ENCODE measurements around the gene OCA2. TPM values are rescaled to one million over a fixed set of nuclear protein-coding genes. Genes with fewer than 3 reads are reported as not detected.
"Not testable (repeated sequence)": the region's sequence is repeated elsewhere in the genome, so short reads cannot be mapped to it uniquely, and the experiment has no call there.

The OCA2 gene
- total RNA-seq = 1 to 10 TPM in 1 of 2 donors, not detected in 1; 3.7 TPM

DNA sequence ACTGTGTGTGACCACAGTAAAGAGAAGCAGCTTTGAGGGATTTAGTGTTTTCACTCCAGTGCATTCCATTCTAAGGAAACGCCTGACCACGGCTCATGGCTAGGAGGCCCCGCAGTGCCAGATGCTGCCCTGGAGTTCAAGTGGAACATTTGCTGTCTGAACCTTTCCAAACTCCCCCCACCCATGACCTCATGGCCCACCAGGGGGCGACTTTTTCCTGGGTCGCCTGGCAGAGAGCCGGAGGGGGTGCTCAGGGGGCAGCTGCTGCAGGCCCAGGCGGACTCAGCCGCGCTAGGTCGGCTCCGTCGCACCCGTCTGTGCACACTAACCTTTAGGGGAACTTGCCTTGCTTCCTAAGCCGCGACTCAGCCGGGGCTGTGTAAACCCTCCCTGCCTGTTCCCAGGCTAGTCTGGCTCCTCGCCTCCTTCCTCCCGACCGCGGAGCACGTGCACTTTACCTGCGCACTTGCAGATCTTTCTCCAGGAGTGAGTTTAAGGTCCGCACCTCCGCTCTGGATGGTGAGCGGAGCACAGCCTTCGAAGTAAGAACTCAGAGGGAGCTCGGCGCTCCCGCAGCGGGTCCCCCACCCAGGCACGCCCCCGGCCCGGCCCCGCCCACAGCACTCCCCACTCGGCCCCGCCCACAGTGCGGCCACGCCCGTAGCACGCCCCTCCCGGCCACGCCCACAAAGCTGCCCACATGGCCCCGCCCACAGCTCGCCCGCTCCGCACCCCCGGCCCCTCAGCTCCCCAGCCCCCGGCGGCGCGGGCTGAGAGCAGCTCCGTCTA, at the start of gene OCA2:
Gene OCA2 (minus strand): TSS at position 550 of the 789 bp plus-strand sequence. CDS start 17,441 bp downstream, outside the sequence.
- no peaks in the 10 kb centered on the region for H3K9me3 ChIP-seq
- H3K27ac ChIP-seq = peak within 1 kb of the TSS in 1 of 2 donors; percentile 43
- peak within 1 kb of the TSS; percentile 2 to 11 for H3K4me3 ChIP-seq
- no peaks in the 10 kb centered on the region for H3K4me1 ChIP-seq (replicated peaks)
- no peak for TF ChIP-seq POLR2AphosphoS5 (IDR thresholded peaks at IDR 0.05)
- TF ChIP-seq, protein P1, sequence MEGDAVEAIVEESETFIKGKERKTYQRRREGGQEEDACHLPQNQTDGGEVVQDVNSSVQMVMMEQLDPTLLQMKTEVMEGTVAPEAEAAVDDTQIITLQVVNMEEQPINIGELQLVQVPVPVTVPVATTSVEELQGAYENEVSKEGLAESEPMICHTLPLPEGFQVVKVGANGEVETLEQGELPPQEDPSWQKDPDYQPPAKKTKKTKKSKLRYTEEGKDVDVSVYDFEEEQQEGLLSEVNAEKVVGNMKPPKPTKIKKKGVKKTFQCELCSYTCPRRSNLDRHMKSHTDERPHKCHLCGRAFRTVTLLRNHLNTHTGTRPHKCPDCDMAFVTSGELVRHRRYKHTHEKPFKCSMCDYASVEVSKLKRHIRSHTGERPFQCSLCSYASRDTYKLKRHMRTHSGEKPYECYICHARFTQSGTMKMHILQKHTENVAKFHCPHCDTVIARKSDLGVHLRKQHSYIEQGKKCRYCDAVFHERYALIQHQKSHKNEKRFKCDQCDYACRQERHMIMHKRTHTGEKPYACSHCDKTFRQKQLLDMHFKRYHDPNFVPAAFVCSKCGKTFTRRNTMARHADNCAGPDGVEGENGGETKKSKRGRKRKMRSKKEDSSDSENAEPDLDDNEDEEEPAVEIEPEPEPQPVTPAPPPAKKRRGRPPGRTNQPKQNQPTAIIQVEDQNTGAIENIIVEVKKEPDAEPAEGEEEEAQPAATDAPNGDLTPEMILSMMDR (IDR thresholded peaks at IDR 0.05) = no peak
- TF ChIP-seq POLR2A (IDR thresholded peaks at IDR 0.05) = no peak
- intact Hi-C loops (cut with DNase I) = no loop called here
- DNase-seq (ENCODE audit: low spot score) = no peak
- no peaks in the 10 kb centered on the region for H3K27me3 ChIP-seq (replicated peaks; ENCODE audit: insufficient read depth)
- no peaks in the 10 kb centered on the region for H3K36me3 ChIP-seq
- WGBS = 19% methylated on average over 34 of the region's 52 CpGs

DNA sequence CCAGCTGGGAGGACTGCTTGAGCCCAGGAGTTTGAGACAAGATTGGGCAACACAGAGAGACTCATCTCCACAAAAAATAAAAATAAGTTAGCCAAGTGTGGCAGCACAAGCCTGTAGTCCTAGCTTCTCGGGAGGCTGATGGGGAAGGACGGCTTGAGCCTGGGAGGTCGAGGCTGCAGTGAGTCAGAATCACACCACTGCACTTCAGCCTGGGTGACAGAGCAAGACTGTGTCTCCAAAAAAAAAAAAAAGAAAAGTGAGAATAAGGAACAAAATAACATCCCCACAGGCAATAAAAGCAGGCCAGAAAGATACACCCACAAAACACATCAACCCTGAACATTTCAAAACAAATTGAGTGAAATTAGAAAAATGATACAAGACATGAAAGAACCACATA, 48.7 kb upstream of the OCA2 start:
- WGBS = 84% methylated on average over 3 of the region's 3 CpGs
- Histone ChIP-seq H3K27ac (no peak overlapping the region), H3K27me3 (replicated peaks; ENCODE audit: insufficient read depth) (no peaks in the 10 kb centered on the region), H3K9me3 (no peaks in the 10 kb centered on the region), H3K4me1 (replicated peaks) (no peaks in the 10 kb centered on the region), H3K4me3 (no peak overlapping the region), H3K36me3 (no peaks in the 10 kb centered on the region)
- no peak for TF ChIP-seq POLR2A (IDR thresholded peaks at IDR 0.05)
- TF ChIP-seq POLR2AphosphoS5 (IDR thresholded peaks at IDR 0.05) = no peak
- TF ChIP-seq, protein P1 (IDR thresholded peaks at IDR 0.05) = no peak
- no peak for DNase-seq (ENCODE audit: low spot score)
- intact Hi-C loops (cut with DNase I) = no loop called here

DNA sequence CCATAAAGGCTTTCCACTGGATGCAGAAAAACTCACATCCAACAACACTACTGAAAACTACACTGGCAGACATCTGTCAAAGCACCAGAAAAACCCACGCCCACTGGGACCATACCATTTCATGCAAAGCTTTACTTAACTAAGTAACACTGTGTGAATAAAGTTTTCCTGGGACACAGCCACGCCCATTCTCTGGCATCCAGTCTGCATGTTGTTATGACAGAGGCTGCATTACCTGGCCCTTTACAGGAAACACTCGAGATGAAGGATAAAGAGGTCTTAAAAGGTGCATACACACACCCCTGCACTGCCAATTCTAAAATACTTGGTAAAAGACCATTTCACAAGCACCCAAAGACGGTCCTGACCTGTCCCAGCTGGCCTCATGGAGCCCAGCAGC, 46.3 kb upstream of the OCA2 start:
- H3K9me3 ChIP-seq; H3K36me3 ChIP-seq; H3K27ac ChIP-seq; H3K27me3 ChIP-seq (replicated peaks; ENCODE audit: insufficient read depth); DNase-seq (ENCODE audit: low spot score); H3K4me3 ChIP-seq; intact Hi-C loops (cut with DNase I); H3K4me1 ChIP-seq (replicated peaks): not testable (repeated sequence)
- 77% methylated on average over 4 of the region's 4 CpGs for WGBS

DNA sequence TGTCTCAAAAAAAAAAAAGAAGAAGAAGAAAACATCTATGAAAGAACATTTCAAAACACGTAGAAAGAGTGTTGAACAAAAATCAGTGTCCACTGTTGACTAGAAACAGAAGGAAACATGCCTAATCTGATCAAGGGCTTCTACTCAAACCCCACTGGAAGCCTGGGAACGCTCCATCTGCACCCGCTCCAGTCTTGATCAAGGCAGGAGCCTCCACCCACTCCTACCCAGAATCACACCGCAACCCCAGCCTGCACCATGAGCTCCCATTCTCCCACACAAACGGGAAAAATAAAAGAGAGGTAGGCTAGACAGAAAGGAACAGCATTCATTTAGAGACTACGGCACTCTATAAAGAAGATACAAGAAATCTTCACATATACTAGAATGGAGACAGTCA, 40.9 kb upstream of the OCA2 start:
- no peaks in the 10 kb centered on the region for H3K27me3 ChIP-seq (replicated peaks; ENCODE audit: insufficient read depth)
- no peaks in the 10 kb centered on the region for H3K36me3 ChIP-seq
- TF ChIP-seq POLR2AphosphoS5 (IDR thresholded peaks at IDR 0.05) (no peak), POLR2A (IDR thresholded peaks at IDR 0.05) (no peak)
- TF ChIP-seq, protein P1 (IDR thresholded peaks at IDR 0.05) = no peak
- H3K4me3 ChIP-seq = no peak overlapping the region
- intact Hi-C loops (cut with DNase I) = no loop called here
- no peak overlapping the region for H3K27ac ChIP-seq
- no peak for DNase-seq (ENCODE audit: low spot score)
- 98% methylated on average over 6 of the region's 6 CpGs for WGBS
- H3K9me3 ChIP-seq = no peaks in the 10 kb centered on the region
- no peaks in the 10 kb centered on the region for H3K4me1 ChIP-seq (replicated peaks)

DNA sequence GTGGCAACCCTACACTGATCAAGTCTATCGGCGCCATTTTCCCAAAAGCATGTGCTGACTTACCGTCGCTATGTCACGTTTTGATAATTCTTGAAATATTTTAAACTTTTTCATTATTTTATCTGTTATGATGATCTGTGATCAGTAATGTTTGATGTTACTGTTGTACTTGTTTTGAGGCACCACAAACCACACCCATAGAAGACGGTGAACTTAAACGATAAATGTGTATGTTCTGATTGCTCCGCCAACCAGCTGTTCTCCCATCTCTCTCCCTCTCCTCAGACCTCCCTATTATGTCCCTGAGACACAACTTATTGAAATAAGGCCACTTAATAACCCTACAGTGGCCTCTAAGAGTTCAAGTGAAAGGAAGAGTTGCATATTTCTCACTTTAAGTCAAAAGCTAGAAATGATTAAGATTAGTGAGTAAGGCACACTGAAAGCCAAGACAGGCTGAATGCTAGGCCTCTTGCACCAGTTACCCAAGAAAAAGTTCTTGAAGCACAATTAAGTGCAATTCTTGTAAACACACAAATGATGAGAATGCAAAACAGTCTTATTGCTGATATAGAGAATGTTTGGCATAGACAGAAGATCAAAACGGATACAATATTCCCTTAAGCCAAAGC, 38.4 kb upstream of the OCA2 start:
- H3K27ac ChIP-seq; H3K4me3 ChIP-seq; H3K9me3 ChIP-seq; H3K27me3 ChIP-seq (replicated peaks; ENCODE audit: insufficient read depth); DNase-seq (ENCODE audit: low spot score); intact Hi-C loops (cut with DNase I); H3K4me1 ChIP-seq (replicated peaks); H3K36me3 ChIP-seq: not testable (repeated sequence)
- 84% methylated on average over 9 of the region's 9 CpGs for WGBS

DNA sequence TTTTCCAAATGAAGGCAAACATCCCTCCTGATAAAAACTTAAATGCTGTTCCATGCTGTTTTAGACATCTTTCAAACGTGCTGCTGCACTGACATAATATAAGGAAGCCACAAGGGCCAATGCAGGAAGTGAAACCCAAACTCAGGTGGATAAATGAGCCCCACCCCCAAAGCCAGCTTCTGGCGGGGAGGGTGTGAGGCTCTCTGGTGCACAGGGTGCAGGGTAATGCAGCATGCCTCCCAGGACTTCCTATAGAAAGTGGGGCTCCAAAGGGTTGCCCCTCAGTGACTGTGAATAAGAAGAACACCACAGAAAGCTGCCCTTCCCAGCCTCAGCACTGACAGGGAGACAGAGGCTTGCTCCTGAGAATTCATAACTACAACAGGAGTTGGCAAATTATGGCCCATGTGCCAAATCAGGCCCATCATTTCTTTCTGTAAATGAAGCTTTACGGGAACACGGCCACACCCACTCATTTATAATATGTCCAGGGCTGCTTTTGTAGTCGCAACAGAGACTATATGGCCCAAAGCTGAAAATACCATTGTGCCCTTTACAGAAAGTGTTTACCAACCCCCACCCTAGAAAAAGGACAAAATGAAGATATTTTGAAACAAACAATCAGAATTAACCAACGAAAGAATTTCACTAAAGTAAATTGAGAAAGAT, 37.3 kb upstream of the OCA2 start:
- H3K27ac ChIP-seq; H3K27me3 ChIP-seq (replicated peaks; ENCODE audit: insufficient read depth); intact Hi-C loops (cut with DNase I); H3K9me3 ChIP-seq; H3K4me3 ChIP-seq; H3K4me1 ChIP-seq (replicated peaks); DNase-seq (ENCODE audit: low spot score): not testable (repeated sequence)
- 70% methylated on average over 6 of the region's 6 CpGs for WGBS
- H3K36me3 ChIP-seq = peaks cover 0 to 12% of the 10 kb centered on the region in 2 donors

Measured in prostate gland (tissue), 2 donors.